HG02852 (cell line): Measurements from ENCODE around the gene INPP5A.

Experiments used
- ATAC-seq: cut with Tn5 transposase; IDR thresholded peaks from one replicate; pipeline ENCODE4 v1.9.1; 2021; ENCODE audit warnings: mild to moderate bottlenecking, moderate library complexity; ENCODE audit not compliant: unreplicated experiment

The INPP5A gene

GRCh38 chr10:132685101-132685891, 147.7 kb downstream of the INPP5A start:
- ATAC-seq, result no peak

DNA sequence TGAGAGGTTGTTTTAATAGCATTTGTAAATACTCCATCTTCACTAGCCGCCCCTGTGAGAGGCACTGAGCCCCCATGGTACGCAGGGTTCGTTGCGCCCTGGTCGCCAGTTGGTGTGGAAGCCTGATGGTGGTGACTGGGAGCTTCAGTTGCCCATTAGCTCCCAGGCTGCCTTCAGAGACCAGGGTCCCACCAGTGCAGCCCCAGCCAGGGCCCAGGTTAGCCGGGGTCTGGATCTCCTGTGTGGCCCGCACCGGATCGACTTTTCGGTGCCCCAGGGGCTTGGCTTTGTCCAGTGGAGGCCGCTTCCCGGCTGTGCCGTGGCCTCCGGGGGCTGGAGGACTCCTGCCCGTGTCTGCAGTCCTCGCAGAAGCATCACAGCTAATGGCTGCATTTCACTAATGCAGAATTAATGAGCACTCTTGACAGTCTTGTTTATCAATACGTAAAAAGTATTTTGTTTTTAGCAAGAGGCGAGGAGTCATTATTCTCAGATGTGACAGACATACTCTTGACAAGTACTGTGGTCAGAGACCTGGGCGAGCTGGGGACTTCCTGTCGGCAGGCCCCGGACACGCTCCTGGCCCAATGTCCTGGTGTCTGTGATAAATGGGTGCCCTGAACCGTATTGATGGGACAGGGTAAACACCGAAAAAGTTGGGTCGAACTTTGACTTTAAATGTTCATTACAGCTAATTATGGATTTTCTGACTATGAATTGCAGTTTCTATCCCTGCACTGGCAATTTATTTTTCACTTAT, 148.5 kb downstream of the INPP5A start:
- no peak for ATAC-seq

- ATAC-seq, result no peak
Measured at GRCh38 chr10:132687181-132687892, 149.8 kb downstream of the INPP5A start.

- no peak for ATAC-seq
Measured at GRCh38 chr10:132687893-132688579, 150.4 kb downstream of the INPP5A start.

DNA sequence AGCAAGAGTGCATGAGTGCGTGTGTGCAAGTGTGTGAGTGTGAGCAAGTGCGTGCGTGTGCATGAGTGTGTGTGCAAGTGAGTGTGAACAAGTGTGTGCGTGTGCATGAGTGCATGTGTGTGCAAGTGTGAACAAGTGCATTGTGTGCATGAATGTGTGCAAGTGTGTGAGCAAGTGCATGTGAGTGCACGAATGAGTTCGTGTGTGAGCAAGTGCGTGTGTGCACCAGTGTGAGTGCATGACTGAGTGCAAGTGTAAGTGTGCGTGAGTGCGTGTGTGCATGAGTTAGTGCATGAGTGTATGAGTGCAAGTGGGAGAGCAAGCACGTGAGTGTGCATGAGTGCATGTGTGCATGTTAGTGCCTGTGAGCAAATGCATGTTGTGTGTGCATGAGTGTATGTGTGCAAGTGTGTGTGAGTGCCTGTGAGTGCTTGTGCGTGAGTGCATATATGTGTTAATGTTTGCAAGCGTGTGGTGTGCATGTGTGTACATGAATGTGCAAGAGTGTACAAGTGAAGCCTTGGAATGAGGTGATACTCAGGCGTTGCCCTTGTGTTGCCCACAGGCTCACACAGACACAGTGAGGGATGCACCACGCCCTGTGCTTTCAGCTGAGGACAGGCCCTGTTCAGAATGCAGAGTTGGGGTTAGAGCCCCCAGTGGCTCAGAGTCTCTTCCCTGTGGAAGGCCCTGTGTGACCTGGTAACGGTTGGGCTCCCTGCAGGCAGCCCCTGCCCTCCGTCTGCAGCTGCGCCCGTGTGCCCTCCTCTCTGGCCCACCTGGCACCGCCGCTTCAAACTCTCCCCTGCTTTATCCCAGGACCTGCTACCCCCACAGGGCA, 151.2 kb downstream of the INPP5A start:
- no peak for ATAC-seq

- ATAC-seq, result no peak
Measured at GRCh38 chr10:132689721-132690360, 152.3 kb downstream of the INPP5A start.

DNA sequence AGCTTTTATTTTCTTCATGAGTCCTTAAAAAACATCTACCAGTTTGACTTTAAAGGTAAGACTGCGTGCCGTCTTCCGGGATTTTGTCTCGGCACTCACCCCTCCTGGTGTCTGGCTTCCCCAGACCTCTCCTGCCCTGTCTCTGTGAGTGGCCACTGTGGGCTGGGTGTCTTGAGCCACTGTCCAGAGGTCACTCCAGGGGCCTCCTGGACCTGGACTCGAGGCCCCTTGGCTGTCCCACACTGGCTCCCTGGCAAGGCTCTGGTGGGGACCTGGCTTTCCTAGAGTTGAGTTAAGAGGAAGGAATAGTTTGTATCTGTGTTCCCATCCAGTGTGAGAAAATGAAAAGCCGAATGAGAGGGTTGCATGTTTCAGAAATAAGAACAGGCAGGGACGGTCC, 152.8 kb downstream of the INPP5A start:
- ATAC-seq, result no peak

DNA sequence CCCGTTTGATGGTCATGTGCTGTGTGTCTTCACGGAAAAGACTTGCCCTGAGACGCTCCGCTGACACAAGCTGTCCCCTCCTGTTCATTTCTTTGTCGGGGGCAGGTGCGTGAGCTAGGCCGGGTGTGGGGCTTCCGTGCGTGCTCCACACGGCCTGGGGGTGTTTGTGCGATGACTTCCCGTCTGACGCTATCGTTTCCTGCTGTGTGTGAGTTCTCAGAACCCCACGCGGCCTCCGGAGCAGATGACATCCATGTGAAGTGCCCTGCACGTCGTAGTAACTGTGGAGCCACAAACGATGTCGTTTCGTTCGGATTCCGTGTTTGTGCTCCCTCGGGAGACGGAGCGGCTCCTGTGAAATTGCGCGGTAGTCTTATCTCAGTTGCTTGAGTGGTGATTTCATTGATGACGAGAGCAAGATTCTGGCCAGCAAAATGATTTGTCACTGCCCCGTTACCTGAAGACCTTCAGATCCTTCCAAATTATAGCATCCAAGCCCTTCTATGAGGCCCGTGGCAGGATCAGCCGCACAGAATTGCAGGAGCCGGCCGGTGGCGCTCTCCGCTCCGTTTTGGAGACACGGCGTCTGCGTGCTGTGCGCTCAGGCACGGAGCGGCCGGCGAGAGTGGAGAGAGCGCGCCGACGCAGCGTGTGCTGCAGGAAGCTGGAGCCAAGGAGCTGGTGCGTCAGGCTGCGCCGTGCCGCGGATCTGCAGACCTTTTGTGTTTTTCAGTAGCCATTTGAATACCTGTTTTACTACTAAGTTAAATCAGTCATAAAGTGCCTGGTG, 153.4 kb downstream of the INPP5A start:
- no peak for ATAC-seq

DNA sequence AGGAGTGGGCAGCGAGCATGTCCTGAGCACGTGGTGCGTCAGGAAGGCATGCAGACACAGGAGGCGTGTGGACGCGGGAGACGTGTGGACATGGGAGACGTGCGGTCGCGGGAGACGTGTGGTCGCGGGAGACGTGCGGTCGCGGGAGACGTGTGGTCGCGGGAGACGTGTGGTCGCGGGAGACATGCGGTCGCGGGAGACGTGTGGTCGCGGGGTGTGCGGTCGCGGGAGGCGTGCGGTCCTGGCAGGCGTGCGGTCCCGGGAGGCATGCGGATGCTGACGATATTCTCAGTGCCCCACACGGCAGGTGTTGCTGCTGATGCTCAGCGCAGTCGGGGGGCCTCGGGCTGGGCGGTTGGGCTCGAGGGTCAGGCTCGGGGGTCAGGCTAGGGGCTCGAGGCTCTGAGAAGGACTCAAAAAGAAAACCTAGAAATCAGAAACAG, 154.1 kb downstream of the INPP5A start:
- ATAC-seq, result no peak

DNA sequence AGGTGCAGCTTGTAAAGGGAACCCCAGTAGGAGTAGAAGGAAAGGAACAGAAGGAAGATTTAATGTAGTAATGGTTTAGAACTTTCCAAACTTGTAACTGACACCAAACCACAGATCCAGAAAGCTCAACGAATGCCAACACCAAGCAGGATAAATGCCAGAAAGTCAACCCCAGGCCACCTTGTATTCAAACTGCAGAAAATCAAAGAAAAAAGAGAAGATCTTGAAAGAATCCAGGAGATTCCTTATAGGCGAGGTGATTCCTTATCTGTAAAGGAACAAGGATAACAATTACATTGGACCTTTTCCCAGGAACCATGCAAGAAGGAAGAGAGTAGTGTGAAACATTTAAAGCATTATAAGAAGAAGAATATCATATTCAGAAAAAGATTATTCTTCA, 154.7 kb downstream of the INPP5A start:
- no peak for ATAC-seq

- ATAC-seq, result no peak
Measured at GRCh38 chr10:132693676-132694075, 156.1 kb downstream of the INPP5A start.

GRCh38 chr10:132696204-132696603, 158.6 kb downstream of the INPP5A start:
- ATAC-seq, result no peak

DNA sequence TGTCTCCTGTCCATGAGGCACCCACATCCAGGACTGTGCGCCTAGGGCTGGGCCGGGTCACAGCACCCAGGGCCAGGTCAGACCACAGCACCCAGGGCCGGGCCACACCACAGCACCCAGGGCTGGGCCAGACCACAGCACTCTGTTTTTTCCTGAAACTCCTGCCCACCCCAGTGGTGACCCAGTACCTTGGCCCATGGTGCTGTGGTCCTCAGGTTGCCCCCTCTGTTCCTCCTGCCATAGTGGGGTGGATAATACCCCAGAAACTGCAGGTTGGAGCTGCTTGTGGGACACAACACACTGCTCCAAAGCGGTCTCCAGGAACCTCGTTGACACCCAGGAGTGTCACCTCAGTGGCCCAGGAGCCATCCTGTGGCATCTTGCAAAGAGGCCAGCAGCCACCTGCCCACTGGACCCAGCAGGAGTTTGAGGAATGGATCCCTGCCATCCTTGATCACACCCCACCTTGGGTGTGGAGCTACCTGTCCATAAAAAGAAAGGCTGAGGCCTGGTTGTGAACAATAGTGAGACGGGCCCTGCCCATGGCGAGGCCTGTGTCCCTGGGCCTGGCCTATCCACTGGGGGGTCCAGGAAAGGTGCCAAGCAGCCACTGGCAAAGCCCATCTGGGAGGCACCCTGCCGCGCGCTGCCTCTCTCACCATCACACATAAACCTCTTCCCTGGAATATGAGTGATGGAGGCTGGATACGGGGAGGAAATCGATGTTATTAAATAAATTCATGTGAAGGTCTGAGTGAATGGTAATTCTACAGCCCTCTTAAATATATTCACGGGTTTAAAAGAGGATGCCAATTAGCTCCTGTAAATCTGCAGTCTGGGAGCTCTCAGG, 159.4 kb downstream of the INPP5A start:
- ATAC-seq, result no peak

DNA sequence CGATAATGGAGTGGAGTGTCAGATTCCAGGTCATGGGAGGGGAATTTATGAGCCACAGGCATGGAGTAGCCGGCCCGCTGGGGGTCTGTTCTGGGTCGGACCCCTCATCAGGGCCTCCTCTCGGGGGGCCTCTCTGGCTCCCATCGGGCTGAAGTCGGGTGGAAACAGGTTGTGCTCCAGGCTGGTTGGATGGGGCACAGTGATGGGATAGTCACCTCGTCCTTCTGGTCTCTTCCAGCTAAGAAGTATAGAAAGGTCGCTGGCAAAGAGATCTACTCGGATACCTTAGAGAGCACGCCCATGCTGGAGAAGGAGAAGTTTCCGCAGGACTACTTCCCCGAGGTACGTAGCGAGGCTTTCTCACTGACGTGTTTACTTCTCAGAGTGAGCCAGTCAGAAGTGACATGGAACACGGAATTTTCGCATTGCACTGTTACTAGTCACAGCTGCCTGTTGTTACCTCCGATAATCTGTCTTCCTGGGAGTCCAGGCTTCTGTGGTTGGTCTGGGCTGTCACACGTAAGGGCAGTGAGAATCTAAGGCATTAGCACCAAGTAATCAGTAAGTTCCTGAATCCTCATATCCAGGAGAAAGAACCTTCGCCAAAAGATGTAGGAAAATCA, 160.1 kb downstream of the INPP5A start:
- no peak for ATAC-seq

GRCh38 chr10:132698211-132698751, 160.7 kb downstream of the INPP5A start:
- ATAC-seq, result no peak

- ATAC-seq, result no peak
Measured at GRCh38 chr10:132698761-132699391, 161.3 kb downstream of the INPP5A start.
